Measurements from ENCODE around the gene ZNF274.

The ZNF274 gene

GRCh38 chr19:58212336-58213074 is 29.6 kb downstream of the ZNF274 start:
- Histone ChIP-seq H3K4me1 (ENCODE audit: control insufficient read depth, insufficient read depth, low read length) (no peaks in the 10 kb centered on the region), H3K27ac (ENCODE audit: low read length) (no peak overlapping the region), H3K36me3 (ENCODE audit: control insufficient read depth, insufficient read depth, low read length) (peaks cover 41% of the 10 kb centered on the region), H3K4me3 (ENCODE audit: low read length) (no peak overlapping the region), H3K9me3 (ENCODE audit: control insufficient read depth, insufficient read depth, low read length) (no peaks in the 10 kb centered on the region; the same call in 1 of the 2 replicates), H3K27me3 (ENCODE audit: control insufficient read depth, insufficient read depth, low read length) (no peaks in the 10 kb centered on the region)
- DNase-seq (ENCODE audit: low read depth, low spot score): no peak
- WGBS (ENCODE audit: insufficient coverage, insufficient read length): no CpG with 5 or more reads among the region's 17 CpGs

- H3K36me3 ChIP-seq (ENCODE audit: control insufficient read depth, insufficient read depth, low read length): peaks cover 36% of the 10 kb centered on the region
- no peaks in the 10 kb centered on the region; the same call in 1 of the 2 replicates for H3K9me3 ChIP-seq (ENCODE audit: control insufficient read depth, insufficient read depth, low read length)
- no peaks in the 10 kb centered on the region for H3K4me1 ChIP-seq (ENCODE audit: control insufficient read depth, insufficient read depth, low read length)
- H3K27me3 ChIP-seq (ENCODE audit: control insufficient read depth, insufficient read depth, low read length): no peaks in the 10 kb centered on the region
- no peak overlapping the region for H3K27ac ChIP-seq (ENCODE audit: low read length)
- H3K4me3 ChIP-seq (ENCODE audit: low read length): no peak overlapping the region
- DNase-seq (ENCODE audit: low read depth, low spot score): no peak
- WGBS (ENCODE audit: insufficient coverage, insufficient read length): no CpG with 5 or more reads among the region's 1 CpG
These were observed 30.2 kb downstream of the ZNF274 start for GRCh38 chr19:58213075-58213369.

DNA sequence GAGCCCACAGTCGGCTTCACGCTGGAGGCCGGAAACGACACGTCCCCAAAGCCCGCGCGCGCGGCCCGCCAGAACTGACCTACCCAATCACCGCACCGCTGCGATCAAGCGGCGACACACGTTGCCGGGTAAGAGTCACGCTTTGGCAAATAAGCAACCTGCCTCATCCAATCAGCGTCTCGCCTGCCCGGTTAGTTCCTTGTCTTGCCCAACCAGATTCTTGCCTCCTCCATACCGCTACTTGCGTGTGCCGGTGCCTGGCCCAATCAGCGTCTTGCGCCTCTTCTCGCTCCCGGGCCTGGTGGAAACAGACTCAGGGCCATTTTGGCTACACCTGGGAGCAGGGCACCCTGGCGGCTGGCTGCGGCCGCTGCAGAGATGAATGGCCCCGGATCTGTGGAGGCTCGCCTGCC is 34.2 kb downstream of the ZNF274 start:
- Histone ChIP-seq H3K27me3 (ENCODE audit: control insufficient read depth, insufficient read depth, low read length) (no peaks in the 10 kb centered on the region), H3K27ac (ENCODE audit: low read length) (no peak overlapping the region), H3K36me3 (ENCODE audit: control insufficient read depth, insufficient read depth, low read length) (peaks cover 12% of the 10 kb centered on the region), H3K4me1 (ENCODE audit: control insufficient read depth, insufficient read depth, low read length) (no peaks in the 10 kb centered on the region), H3K4me3 (ENCODE audit: low read length) (no peak overlapping the region), H3K9me3 (ENCODE audit: control insufficient read depth, insufficient read depth, low read length) (no peaks in the 10 kb centered on the region; the same call in 1 of the 2 replicates)
- no CpG with 5 or more reads among the region's 34 CpGs for WGBS (ENCODE audit: insufficient coverage, insufficient read length)
- no peak for DNase-seq (ENCODE audit: low read depth, low spot score)

GRCh38 chr19:58217607-58218391 is 34.9 kb downstream of the ZNF274 start:
- peaks cover 5% of the 10 kb centered on the region for H3K36me3 ChIP-seq (ENCODE audit: control insufficient read depth, insufficient read depth, low read length)
- H3K9me3 ChIP-seq (ENCODE audit: control insufficient read depth, insufficient read depth, low read length): no peaks in the 10 kb centered on the region; the same call in 1 of the 2 replicates
- H3K4me3 ChIP-seq (ENCODE audit: low read length): no peak overlapping the region
- DNase-seq (ENCODE audit: low read depth, low spot score): no peak
- H3K4me1 ChIP-seq (ENCODE audit: control insufficient read depth, insufficient read depth, low read length): no peaks in the 10 kb centered on the region
- WGBS (ENCODE audit: insufficient coverage, insufficient read length): no CpG with 5 or more reads among the region's 25 CpGs
- no peak overlapping the region for H3K27ac ChIP-seq (ENCODE audit: low read length)
- no peaks in the 10 kb centered on the region for H3K27me3 ChIP-seq (ENCODE audit: control insufficient read depth, insufficient read depth, low read length)

DNA sequence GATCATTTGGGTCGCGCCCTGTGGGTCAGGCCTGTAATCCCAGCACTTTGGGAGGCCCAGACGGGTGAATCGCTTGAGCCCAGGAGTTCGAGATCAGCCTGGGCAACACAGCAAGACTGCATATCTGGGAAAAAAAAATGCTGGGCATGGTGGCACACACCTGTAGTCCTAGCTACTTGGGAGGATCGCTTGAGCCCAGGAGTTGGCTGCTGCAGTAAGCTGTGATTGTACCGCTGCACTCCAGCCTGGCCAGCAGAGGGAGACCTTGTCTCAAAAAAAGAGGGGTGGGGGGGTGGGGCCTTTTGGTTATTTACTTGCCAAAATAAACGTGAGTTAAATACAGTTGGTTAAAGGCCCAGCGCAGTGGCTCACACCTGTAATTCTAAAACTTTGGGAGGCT is 36.0 kb downstream of the ZNF274 start:
- Histone ChIP-seq H3K4me3 (ENCODE audit: low read length) (no peak overlapping the region), H3K9me3 (ENCODE audit: control insufficient read depth, insufficient read depth, low read length) (no peaks in the 10 kb centered on the region), H3K4me1 (ENCODE audit: control insufficient read depth, insufficient read depth, low read length) (no peaks in the 10 kb centered on the region), H3K27me3 (ENCODE audit: control insufficient read depth, insufficient read depth, low read length) (no peaks in the 10 kb centered on the region), H3K27ac (ENCODE audit: low read length) (no peak overlapping the region), H3K36me3 (ENCODE audit: control insufficient read depth, insufficient read depth, low read length) (0 out of 2 replicates have a peak, but pooled peaks cover under 1% of the 10 kb centered on the region)
- no CpG with 5 or more reads among the region's 9 CpGs for WGBS (ENCODE audit: insufficient coverage, insufficient read length)
- DNase-seq (ENCODE audit: low read depth, low spot score): no peak

- Histone ChIP-seq H3K4me3 (ENCODE audit: low read length) (peak overlapping the region; percentile 81), H3K4me1 (ENCODE audit: control insufficient read depth, insufficient read depth, low read length) (peaks cover 2% of the 10 kb centered on the region; the same call in 1 of the 2 replicates), H3K36me3 (ENCODE audit: control insufficient read depth, insufficient read depth, low read length) (peaks cover 18% of the 10 kb centered on the region), H3K27me3 (ENCODE audit: control insufficient read depth, insufficient read depth, low read length) (no peaks in the 10 kb centered on the region), H3K9me3 (ENCODE audit: control insufficient read depth, insufficient read depth, low read length) (no peaks in the 10 kb centered on the region), H3K27ac (ENCODE audit: low read length) (no peak overlapping the region)
- DNase-seq (ENCODE audit: low read depth, low spot score): no peak
- no CpG with 5 or more reads among the region's 23 CpGs for WGBS (ENCODE audit: insufficient coverage, insufficient read length)
These were observed 45.2 kb downstream of the ZNF274 start for GRCh38 chr19:58227964-58228584.

- no peak within 1 kb of the TSS for H3K27ac ChIP-seq (ENCODE audit: low read length)
- no CpG with 5 or more reads among the region's 62 CpGs for WGBS (ENCODE audit: insufficient coverage, insufficient read length)
- peaks cover 2% of the 10 kb centered on the region; the same call in 1 of the 2 replicates for H3K4me1 ChIP-seq (ENCODE audit: control insufficient read depth, insufficient read depth, low read length)
- H3K9me3 ChIP-seq (ENCODE audit: control insufficient read depth, insufficient read depth, low read length): no peaks in the 10 kb centered on the region
- peaks cover 19% of the 10 kb centered on the region for H3K36me3 ChIP-seq (ENCODE audit: control insufficient read depth, insufficient read depth, low read length)
- no peak for DNase-seq (ENCODE audit: low read depth, low spot score)
- no peaks in the 10 kb centered on the region for H3K27me3 ChIP-seq (ENCODE audit: control insufficient read depth, insufficient read depth, low read length)
- H3K4me3 ChIP-seq (ENCODE audit: low read length): peak within 1 kb of the TSS; percentile 81
These were observed 45.9 kb downstream of the ZNF274 start, which contains the start of gene ZNF544 for GRCh38 chr19:58228585-58229254. TSS of gene ZNF544 (plus strand) at chr19:58228914. CDS start at chr19:58244024, 15,110 bp downstream.

DNA sequence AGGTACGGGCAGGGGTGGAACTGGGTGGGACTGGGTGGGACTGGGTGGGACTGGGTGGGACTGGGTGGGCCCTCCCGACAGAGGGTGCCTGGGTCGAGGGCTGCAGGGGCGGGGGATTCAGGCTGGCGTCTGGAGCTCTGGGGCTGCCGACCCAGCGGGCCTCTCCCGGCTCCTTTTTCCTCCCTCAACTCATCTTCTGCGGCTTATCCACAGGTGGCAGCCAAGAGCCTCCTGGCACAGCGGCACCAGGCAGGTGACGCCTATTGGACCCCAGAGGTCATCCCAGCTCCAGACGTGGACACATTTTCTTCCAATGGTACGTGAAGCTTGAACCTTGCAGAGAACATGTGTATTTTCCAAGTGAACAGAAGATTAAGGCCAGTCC is 46.4 kb downstream of the ZNF274 start:
- Histone ChIP-seq H3K27me3 (ENCODE audit: control insufficient read depth, insufficient read depth, low read length) (no peaks in the 10 kb centered on the region), H3K27ac (ENCODE audit: low read length) (no peak overlapping the region), H3K9me3 (ENCODE audit: control insufficient read depth, insufficient read depth, low read length) (no peaks in the 10 kb centered on the region), H3K4me1 (ENCODE audit: control insufficient read depth, insufficient read depth, low read length) (peaks cover 2% of the 10 kb centered on the region; the same call in 1 of the 2 replicates), H3K36me3 (ENCODE audit: control insufficient read depth, insufficient read depth, low read length) (peaks cover 19% of the 10 kb centered on the region), H3K4me3 (ENCODE audit: low read length) (peak overlapping the region; percentile 81)
- no CpG with 5 or more reads among the region's 13 CpGs for WGBS (ENCODE audit: insufficient coverage, insufficient read length)
- DNase-seq (ENCODE audit: low read depth, low spot score): no peak

- H3K27me3 ChIP-seq (ENCODE audit: control insufficient read depth, insufficient read depth, low read length): no peaks in the 10 kb centered on the region
- no peaks in the 10 kb centered on the region for H3K9me3 ChIP-seq (ENCODE audit: control insufficient read depth, insufficient read depth, low read length)
- peaks cover 23% of the 10 kb centered on the region for H3K36me3 ChIP-seq (ENCODE audit: control insufficient read depth, insufficient read depth, low read length)
- H3K4me3 ChIP-seq (ENCODE audit: low read length): no peak overlapping the region
- no peak for DNase-seq (ENCODE audit: low read depth, low spot score)
- H3K4me1 ChIP-seq (ENCODE audit: control insufficient read depth, insufficient read depth, low read length): no peaks in the 10 kb centered on the region
- WGBS (ENCODE audit: insufficient coverage, insufficient read length): no CpG with 5 or more reads among the region's 10 CpGs
- no peak overlapping the region for H3K27ac ChIP-seq (ENCODE audit: low read length)
These were observed 54.5 kb downstream of the ZNF274 start for GRCh38 chr19:58237324-58237723.

DNA sequence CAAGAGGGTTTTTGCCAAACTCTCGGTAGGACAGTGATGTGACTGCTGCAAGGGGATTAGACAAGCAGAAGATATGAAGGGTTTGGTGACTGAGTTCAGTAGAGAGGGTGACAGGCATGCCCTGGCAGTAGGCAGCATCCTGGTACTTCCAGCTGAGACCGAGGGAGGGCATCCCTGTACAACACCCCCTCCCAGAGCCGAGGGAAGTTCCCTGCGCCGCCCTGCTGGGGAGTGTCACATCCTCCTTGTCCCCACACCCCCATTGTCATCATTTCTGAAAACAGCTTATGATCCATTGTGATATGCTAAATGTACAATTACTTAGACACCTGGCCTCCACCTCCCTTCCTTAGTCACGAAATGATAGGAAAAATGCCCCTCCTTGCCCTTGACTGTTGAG is 60.5 kb downstream of the ZNF274 start:
- no peak overlapping the region for H3K27ac ChIP-seq (ENCODE audit: low read length)
- 0 out of 2 replicates have a peak, but pooled peaks cover 1% of the 10 kb centered on the region for H3K9me3 ChIP-seq (ENCODE audit: control insufficient read depth, insufficient read depth, low read length)
- no peaks in the 10 kb centered on the region for H3K27me3 ChIP-seq (ENCODE audit: control insufficient read depth, insufficient read depth, low read length)
- H3K36me3 ChIP-seq (ENCODE audit: control insufficient read depth, insufficient read depth, low read length): peaks cover 50% of the 10 kb centered on the region
- H3K4me3 ChIP-seq (ENCODE audit: low read length): no peak overlapping the region
- DNase-seq (ENCODE audit: low read depth, low spot score): no peak
- WGBS (ENCODE audit: insufficient coverage, insufficient read length): no CpG with 5 or more reads among the region's 6 CpGs
- H3K4me1 ChIP-seq (ENCODE audit: control insufficient read depth, insufficient read depth, low read length): no peaks in the 10 kb centered on the region
